ENCODE results near the gene PRSS56.

- TF ChIP-seq CTCF (IDR thresholded peaks at IDR 0.05) (no peak), EZH2 (IDR thresholded peaks at IDR 0.05) (no peak), EZH2phosphoT487 (IDR thresholded peaks at IDR 0.05) (no peak)
These were observed 22.8 kb upstream of the PRSS56 start for GRCh38 chr2:232497348-232497747.
